H9 (cell line): ENCODE data around the gene NCKAP5. TPM values are rescaled to one million over a fixed set of nuclear protein-coding genes. Genes with fewer than 3 reads are reported as not detected.

Experiments
- DNase-seq: peaks from one replicate; pipeline ENCODE4 v3.0.0-alpha.2; 2017
- H2AFZ ChIP-seq: one replicate; pipeline ENCODE4 v1.6.1; 2013; ENCODE audit warnings: mild to moderate bottlenecking, low read length, control low read depth, moderate library complexity
- H2AK5ac ChIP-seq: 2 replicates; pipeline ENCODE4 v1.6.1; 2013; ENCODE audit warnings: low read length, control low read depth, mixed read lengths; ENCODE audit not compliant: insufficient read length
- H2BK120ac ChIP-seq: one replicate; pipeline ENCODE4 v1.6.1; 2013; ENCODE audit warnings: low read depth, mild to moderate bottlenecking, low read length, control low read depth, inconsistent platforms; ENCODE audit not compliant: poor library complexity, severe bottlenecking
- H2BK12ac ChIP-seq: 2 replicates; pipeline ENCODE4 v1.6.1; 2013; ENCODE audit warnings: low read length, control low read depth, mixed read lengths, low read depth; ENCODE audit not compliant: insufficient read length
- H2BK15ac ChIP-seq: 2 replicates; pipeline ENCODE4 v1.6.1; 2013; ENCODE audit warnings: low read depth, low read length, control low read depth
- H2BK20ac ChIP-seq: one replicate; pipeline ENCODE4 v1.6.1; 2013; ENCODE audit warnings: low read depth, mild to moderate bottlenecking, low read length, control low read depth, inconsistent platforms; ENCODE audit not compliant: poor library complexity, severe bottlenecking
- H2BK5ac ChIP-seq: 2 replicates; pipeline ENCODE4 v1.6.1; 2013; ENCODE audit warnings: low read length, control low read depth, mixed read lengths; ENCODE audit not compliant: insufficient read length
- H3K14ac ChIP-seq: 2 replicates; pipeline ENCODE4 v1.6.1; 2013; ENCODE audit warnings: low read length, control low read depth; ENCODE audit not compliant: insufficient read depth
- H3K18ac ChIP-seq: 2 replicates; pipeline ENCODE4 v1.6.1; 2013; ENCODE audit warnings: low read depth, mild to moderate bottlenecking, mixed read lengths, low read length, control low read depth; ENCODE audit not compliant: insufficient read length
- H3K23ac ChIP-seq: 2 replicates; pipeline ENCODE4 v1.6.1; 2013; ENCODE audit warnings: low read length, control low read depth, mixed read lengths, low read depth; ENCODE audit not compliant: insufficient read length
- H3K23me2 ChIP-seq: 2 replicates; pipeline ENCODE4 v1.6.1; 2013; ENCODE audit warnings: low read depth, mild to moderate bottlenecking, mixed read lengths, low read length, control low read depth; ENCODE audit not compliant: insufficient read length, poor library complexity, severe bottlenecking
- H3K27ac ChIP-seq: 2 replicates; pipeline ENCODE4 v1.5.1; 2013; ENCODE audit warnings: low read length, control low read depth, mixed read lengths, low read depth; ENCODE audit not compliant: insufficient read length
- H3K27me3 ChIP-seq: 2 replicates; pipeline ENCODE4 v1.6.1; 2013; ENCODE audit warnings: low read length, control low read depth, inconsistent platforms; ENCODE audit not compliant: insufficient read depth
- H3K4ac ChIP-seq: 2 replicates; pipeline ENCODE4 v1.6.1; 2013; ENCODE audit warnings: low read depth, mild to moderate bottlenecking, control low read depth, inconsistent platforms, low read length, moderate library complexity
- H3K4me1 ChIP-seq: 2 replicates; pipeline ENCODE4 v1.6.1; 2013; ENCODE audit warnings: low read length, control low read depth, inconsistent platforms; ENCODE audit not compliant: insufficient read depth
- H3K4me2 ChIP-seq: 2 replicates; pipeline ENCODE4 v1.6.1; 2013; ENCODE audit warnings: low read length, control low read depth, mixed read lengths; ENCODE audit not compliant: insufficient read length, insufficient read depth
- H3K56ac ChIP-seq: 2 replicates; pipeline ENCODE4 v1.6.1; 2013; ENCODE audit warnings: low read depth, mild to moderate bottlenecking, mixed read lengths, low read length, control low read depth; ENCODE audit not compliant: insufficient read length
- H3K79me1 ChIP-seq: 2 replicates; pipeline ENCODE4 v1.6.1; 2013; ENCODE audit warnings: low read depth, mild to moderate bottlenecking, moderate library complexity, low read length, control low read depth, inconsistent platforms; ENCODE audit not compliant: insufficient read depth, poor library complexity, severe bottlenecking
- H3K79me2 ChIP-seq: 2 replicates; pipeline ENCODE4 v1.6.1; 2013; ENCODE audit warnings: low read length, control low read depth, inconsistent platforms; ENCODE audit not compliant: insufficient read depth
- H3K9ac ChIP-seq: 2 replicates; pipeline ENCODE4 v1.6.1; 2013; ENCODE audit warnings: low read length, control low read depth, mixed read lengths; ENCODE audit not compliant: insufficient read length; ENCODE audit errors: extremely low read depth
- H3K9me3 ChIP-seq: one replicate; pipeline ENCODE4 v1.6.1; 2013; ENCODE audit warnings: low read depth, low read length, inconsistent platforms; ENCODE audit not compliant: control insufficient read depth
- H3T11ph ChIP-seq: one replicate; pipeline ENCODE4 v1.6.1; 2013; ENCODE audit warnings: mild to moderate bottlenecking, low read length, control low read depth, inconsistent platforms
- H4K20me1 ChIP-seq: one replicate; pipeline ENCODE4 v1.6.1; 2013; ENCODE audit not compliant: control insufficient read depth, insufficient read length, insufficient read depth
- H4K5ac ChIP-seq: 2 replicates; pipeline ENCODE4 v1.6.1; 2013; ENCODE audit warnings: low read depth, mild to moderate bottlenecking, mixed read lengths, low read length, control low read depth; ENCODE audit not compliant: insufficient read length
- H4K8ac ChIP-seq: replicated peaks from 2 replicates; pipeline ENCODE4 v1.6.1; 2013; ENCODE audit warnings: low read length, control low read depth, mixed read lengths, low read depth; ENCODE audit not compliant: insufficient read length
- H4K91ac ChIP-seq: 2 replicates; pipeline ENCODE4 v1.6.1; 2013; ENCODE audit warnings: low read depth, mild to moderate bottlenecking, moderate library complexity, mixed read lengths, low read length, control low read depth; ENCODE audit not compliant: insufficient read length
- H3K27ac Mint-ChIP-seq, 3 experiments: 2 replicates in 2 of 3; 3 replicates in 1 of 3; pipeline ENCODE4 v1.8.0; 2020 to 2021; ENCODE audit warnings: mixed read lengths in 3 of 3, mild to moderate bottlenecking in 1 of 3, moderate library complexity in 1 of 3
- H3K27me3 Mint-ChIP-seq: 2 replicates; pipeline ENCODE4 v1.8.0; 2021; ENCODE audit warnings: low read depth, mild to moderate bottlenecking, moderate library complexity, mixed read lengths
- H3K36me3 Mint-ChIP-seq, 3 experiments: 2 replicates in 2 of 3; 3 replicates in 1 of 3; pipeline ENCODE4 v1.8.0; 2020 to 2021; ENCODE audit warnings: low read depth in 3 of 3, mixed read lengths in 3 of 3; ENCODE audit not compliant: insufficient read depth in 1 of 3
- H3K4me1 Mint-ChIP-seq, 2 experiments: 2 replicates each; pipeline ENCODE4 v1.8.0; 2020; ENCODE audit warnings: mixed read lengths in 2 of 2
- H3K4me3 Mint-ChIP-seq, 2 experiments: 2 replicates in 1 of 2; 3 replicates in 1 of 2; pipeline ENCODE4 v1.8.0; 2020 to 2021; ENCODE audit warnings: mild to moderate bottlenecking in 2 of 2, mixed read lengths in 2 of 2, moderate library complexity in 1 of 2
- H3K9me3 Mint-ChIP-seq, 2 experiments: 2 replicates in 1 of 2; 3 replicates in 1 of 2; pipeline ENCODE4 v1.8.0; 2020; ENCODE audit warnings: mild to moderate bottlenecking in 2 of 2, mixed read lengths in 2 of 2, moderate library complexity in 1 of 2
- CTCF ChIP-seq: fragments of 200-600 bp; sonication (generic); conservative IDR thresholded peaks from 3 replicates; pipeline ENCODE4 v1.8.0; 2021; ENCODE audit warnings: antibody characterized with exemption, mild to moderate bottlenecking
- total RNA-seq: library from RNA; stranded (reverse); gene quantifications from 2 replicates; pipeline ENCODE4 v1.2.1, GENCODE V29; 2021

The NCKAP5 gene
- total RNA-seq, 1 experiment from 2014 or later = 0.26 TPM

GRCh38 chr2:133477616-133477990 lies 90.7 kb downstream of the NCKAP5 start:
- Histone ChIP-seq H3K4me1 (no peaks in the 10 kb centered on the region), H3K9me3 (no peaks in the 10 kb centered on the region), H3K27me3 (no peaks in the 10 kb centered on the region), H3K56ac (no peak overlapping the region), H2BK15ac (no peak overlapping the region), H3K79me2 (no peaks in the 10 kb centered on the region), H3K23ac (no peak overlapping the region), H3K4ac (no peak overlapping the region), H2AK5ac (no peak overlapping the region), H3K79me1 (no peaks in the 10 kb centered on the region), H4K8ac (no peak overlapping the region), H3K4me2 (no peak overlapping the region), H3K9ac (no peak overlapping the region), H2BK12ac (no peak overlapping the region), H4K20me1 (no peaks in the 10 kb centered on the region), H2AFZ (no peak overlapping the region), H3K27ac (no peak overlapping the region), H2BK120ac (no peak overlapping the region), H2BK5ac (no peak overlapping the region), H2BK20ac (no peak overlapping the region), H4K5ac (no peak overlapping the region), H3T11ph (no peak overlapping the region), H3K18ac (no peak overlapping the region), H4K91ac (no peak overlapping the region), H3K23me2 (no peaks in the 10 kb centered on the region), H3K14ac (no peak overlapping the region)
- no peaks in the 10 kb centered on the region for H3K36me3 Mint-ChIP-seq
- H3K9me3 Mint-ChIP-seq = no peaks in the 10 kb centered on the region
- peaks cover 3% of the 10 kb centered on the region; the same call in 1 of the 2 replicates for H3K27me3 Mint-ChIP-seq
- H3K27ac Mint-ChIP-seq = no peak overlapping the region
- no peak for DNase-seq
- no peaks in the 10 kb centered on the region for H3K4me1 Mint-ChIP-seq
- TF ChIP-seq CTCF = no peak
- H3K4me3 Mint-ChIP-seq = no peak overlapping the region
